KMS-11 (cell line): ENCODE results near the gene ELF4.

Source experiments
- H2AFZ ChIP-seq: fragments of 200-600 bp; sonication (generic); 2 replicates; pipeline ENCODE4 v1.6.1; 2016; ENCODE audit warnings: antibody characterized with exemption, mixed run types, low read depth
- H3K27ac ChIP-seq: fragments of 200-600 bp; sonication (generic); 2 replicates; pipeline ENCODE4 v1.6.1; 2016; ENCODE audit warnings: mild to moderate bottlenecking, mixed run types
- H3K27me3 ChIP-seq: fragments of 200-600 bp; sonication (generic); 2 replicates; pipeline ENCODE4 v1.6.1; 2017; ENCODE audit warnings: mild to moderate bottlenecking, low read depth, mixed run types, moderate library complexity; ENCODE audit not compliant: insufficient read depth
- H3K36me3 ChIP-seq: fragments of 200-600 bp; sonication (generic); 2 replicates; pipeline ENCODE4 v1.6.1; 2017; ENCODE audit warnings: mild to moderate bottlenecking, mixed run types; ENCODE audit not compliant: insufficient read depth
- H3K4me1 ChIP-seq: fragments of 200-600 bp; sonication (generic); 2 replicates; pipeline ENCODE4 v1.6.1; 2016; ENCODE audit warnings: mild to moderate bottlenecking, low read depth, mixed run types; ENCODE audit not compliant: poor library complexity, severe bottlenecking
- H3K4me2 ChIP-seq: fragments of 200-600 bp; sonication (generic); 2 replicates; pipeline ENCODE4 v1.7.0; 2016; ENCODE audit warnings: mild to moderate bottlenecking, mixed run types
- H3K4me3 ChIP-seq: fragments of 200-600 bp; sonication (generic); IDR thresholded peaks from 2 replicates; pipeline ENCODE4 v1.6.1; 2017; ENCODE audit warnings: low read depth, low read length, mixed read lengths; ENCODE audit not compliant: insufficient read depth
- H3K79me2 ChIP-seq: fragments of 200-600 bp; sonication (generic); 2 replicates; pipeline ENCODE4 v1.6.1; 2016; ENCODE audit warnings: low read depth, mixed run types; ENCODE audit not compliant: insufficient read depth
- H3K9ac ChIP-seq: fragments of 200-600 bp; sonication (generic); 2 replicates; pipeline ENCODE4 v1.6.1; 2016; ENCODE audit warnings: mild to moderate bottlenecking, mixed run types
- H4K20me1 ChIP-seq: fragments of 200-600 bp; sonication (generic); 2 replicates; pipeline ENCODE4 v1.6.1; 2016; ENCODE audit warnings: mild to moderate bottlenecking, mixed run types; ENCODE audit not compliant: insufficient read depth
- CTCF ChIP-seq: fragments of 200-600 bp; sonication (generic); conservative IDR thresholded peaks from 2 replicates; pipeline ENCODE4 v1.6.1; 2017; ENCODE audit warnings: low read depth, mild to moderate bottlenecking, antibody characterized with exemption, low read length, moderate library complexity, mixed read lengths

ELF4 gene

GRCh38 chrX:130136961-130137360 is 26.7 kb upstream of the ELF4 start:
- H3K27me3 ChIP-seq, result no peaks in the 10 kb centered on the region
- H3K79me2 ChIP-seq, result no peaks in the 10 kb centered on the region
- H3K4me2 ChIP-seq, result no peak overlapping the region
- H3K4me3 ChIP-seq, result no peak overlapping the region
- no peaks in the 10 kb centered on the region for H4K20me1 ChIP-seq
- H3K4me1 ChIP-seq, result no peaks in the 10 kb centered on the region
- no peaks in the 10 kb centered on the region; the same call in 1 of the 2 replicates for H3K36me3 ChIP-seq
- TF ChIP-seq CTCF, result no peak
- H3K9ac ChIP-seq, result no peak overlapping the region
- H2AFZ ChIP-seq, result no peak overlapping the region
- no peak overlapping the region for H3K27ac ChIP-seq

GRCh38 chrX:130136496-130136895 is 26.2 kb upstream of the ELF4 start:
- no peaks in the 10 kb centered on the region for H3K79me2 ChIP-seq
- H3K27me3 ChIP-seq, result no peaks in the 10 kb centered on the region
- no peak overlapping the region for H3K9ac ChIP-seq
- H3K4me3 ChIP-seq, result no peak overlapping the region
- no peak overlapping the region for H3K4me2 ChIP-seq
- TF ChIP-seq CTCF, result no peak
- H4K20me1 ChIP-seq, result no peaks in the 10 kb centered on the region
- no peaks in the 10 kb centered on the region for H3K4me1 ChIP-seq
- H2AFZ ChIP-seq, result no peak overlapping the region
- no peaks in the 10 kb centered on the region; the same call in 1 of the 2 replicates for H3K36me3 ChIP-seq
- no peak overlapping the region for H3K27ac ChIP-seq

GRCh38 chrX:130130990-130131389 is 20.7 kb upstream of the ELF4 start:
- TF ChIP-seq CTCF, result no peak
- H3K4me1 ChIP-seq, result no peaks in the 10 kb centered on the region
- no peak overlapping the region for H3K9ac ChIP-seq
- no peak overlapping the region for H3K4me3 ChIP-seq
- H3K36me3 ChIP-seq, result no peaks in the 10 kb centered on the region
- no peaks in the 10 kb centered on the region for H3K27me3 ChIP-seq
- no peak overlapping the region for H3K4me2 ChIP-seq
- no peak overlapping the region for H2AFZ ChIP-seq
- H3K79me2 ChIP-seq, result no peaks in the 10 kb centered on the region
- H4K20me1 ChIP-seq, result no peaks in the 10 kb centered on the region
- no peak overlapping the region for H3K27ac ChIP-seq

- no peaks in the 10 kb centered on the region for H3K79me2 ChIP-seq
- H2AFZ ChIP-seq, result no peak overlapping the region
- H4K20me1 ChIP-seq, result no peaks in the 10 kb centered on the region
- peaks cover 10% of the 10 kb centered on the region for H3K4me1 ChIP-seq
- H3K27ac ChIP-seq, result no peak overlapping the region
- H3K27me3 ChIP-seq, result no peaks in the 10 kb centered on the region
- no peak overlapping the region for H3K4me2 ChIP-seq
- no peak for TF ChIP-seq CTCF
- H3K4me3 ChIP-seq, result no peak overlapping the region
- no peaks in the 10 kb centered on the region for H3K36me3 ChIP-seq
- H3K9ac ChIP-seq, result no peak overlapping the region
Measured at GRCh38 chrX:130125091-130125874, 15.0 kb upstream of the ELF4 start.
